Activated CD4-positive, alpha-beta memory T cell treated with anti-CD3 and anti-CD28 coated beads, Interleukin-2, amount 10 ng/mL, durations not matched to agents 7 days and 5 days (primary cell): ENCODE data around the gene SMARCB1. TPM values are rescaled to one million over a fixed set of nuclear protein-coding genes. Genes with fewer than 3 reads are reported as not detected.

ENCODE experiments used
- CTCF ChIA-PET: fragments of 350-600 bp; sonication (Branson Sonifier 250); formaldehyde crosslinking; loops from one replicate; lab custom pipeline; 2021; ENCODE audit warnings: antibody characterized with exemption, inconsistent platforms; lab: Charles Lee
- POLR2A ChIA-PET: fragments of 350-600 bp; sonication (Branson Sonifier 250); formaldehyde crosslinking; loops from one replicate; lab custom pipeline; 2021; ENCODE audit warnings: antibody characterized with exemption; lab: Charles Lee
- DNase-seq: peaks from one replicate; pipeline ENCODE4 v3.0.0-alpha.2; 2020
- H3K27ac Mint-ChIP-seq: one replicate; pipeline ENCODE4 v1.8.0; 2021; ENCODE audit warnings: mild to moderate bottlenecking, mixed read lengths
- H3K27me3 Mint-ChIP-seq: one replicate; pipeline ENCODE4 v1.8.0; 2021; ENCODE audit warnings: mixed read lengths
- H3K36me3 Mint-ChIP-seq: one replicate; pipeline ENCODE4 v1.8.0; 2021; ENCODE audit warnings: low read depth, mixed read lengths
- H3K4me1 Mint-ChIP-seq: one replicate; pipeline ENCODE4 v1.8.0; 2021; ENCODE audit warnings: mixed read lengths
- H3K4me3 Mint-ChIP-seq: one replicate; pipeline ENCODE4 v1.8.0; 2021; ENCODE audit warnings: mild to moderate bottlenecking, mixed read lengths
- H3K9me3 Mint-ChIP-seq: one replicate; pipeline ENCODE4 v1.8.0; 2021; ENCODE audit warnings: mixed read lengths
- total RNA-seq, 2 experiments: library from RNA; stranded (reverse); gene quantifications; one replicate each; pipeline ENCODE4 v1.2.3, GENCODE V29; 2021

SMARCB1 gene
- total RNA-seq, 2 experiments from 2014 or later = 65.6 to 66.9 TPM

GRCh38 chr22:23801886-23802377, 15.2 kb downstream of the SMARCB1 start:
- ChIA-PET POLR2A (no interaction called here), CTCF (no interaction called here)
- Mint-ChIP-seq H3K4me3 (no peak overlapping the region), H3K27me3 (no peaks in the 10 kb centered on the region), H3K27ac (no peak overlapping the region), H3K9me3 (no peaks in the 10 kb centered on the region), H3K4me1 (no peaks in the 10 kb centered on the region), H3K36me3 (peaks cover 53% of the 10 kb centered on the region)
- DNase-seq = no peak

- POLR2A ChIA-PET = no interaction called here
- Mint-ChIP-seq H3K4me1 (no peaks in the 10 kb centered on the region), H3K4me3 (no peak overlapping the region), H3K27ac (no peak overlapping the region), H3K9me3 (no peaks in the 10 kb centered on the region), H3K36me3 (peaks cover 54% of the 10 kb centered on the region), H3K27me3 (no peaks in the 10 kb centered on the region)
- DNase-seq = no peak
- CTCF ChIA-PET = no interaction called here
These were observed 16.4 kb downstream of the SMARCB1 start for GRCh38 chr22:23803001-23803819.

GRCh38 chr22:23804781-23805291, 18.1 kb downstream of the SMARCB1 start:
- no peaks in the 10 kb centered on the region for H3K4me1 Mint-ChIP-seq
- H3K4me3 Mint-ChIP-seq = no peak overlapping the region
- no peaks in the 10 kb centered on the region for H3K9me3 Mint-ChIP-seq
- peaks cover 52% of the 10 kb centered on the region for H3K36me3 Mint-ChIP-seq
- ChIA-PET CTCF (no interaction called here), POLR2A (no interaction called here)
- H3K27ac Mint-ChIP-seq = no peak overlapping the region
- H3K27me3 Mint-ChIP-seq = no peaks in the 10 kb centered on the region
- DNase-seq = no peak

GRCh38 chr22:23806837-23807236, 20.1 kb downstream of the SMARCB1 start:
- H3K4me3 Mint-ChIP-seq = no peak overlapping the region
- H3K27ac Mint-ChIP-seq = no peak overlapping the region
- no peaks in the 10 kb centered on the region for H3K9me3 Mint-ChIP-seq
- H3K36me3 Mint-ChIP-seq = peaks cover 44% of the 10 kb centered on the region
- H3K4me1 Mint-ChIP-seq = peaks cover 2% of the 10 kb centered on the region
- ChIA-PET POLR2A (no interaction called here), CTCF (no interaction called here)
- H3K27me3 Mint-ChIP-seq = no peaks in the 10 kb centered on the region
- DNase-seq = no peak

GRCh38 chr22:23812378-23812777, 25.6 kb downstream of the SMARCB1 start:
- H3K36me3 Mint-ChIP-seq = peaks cover 25% of the 10 kb centered on the region
- ChIA-PET POLR2A (interaction anchor here (1.1 to 2.0 kb wide), 2 partner anchors 9 to 24 kb away, joined by 3 to 9 read pairs; no protein-coding TSS in a partner anchor), CTCF (interaction anchor here (1.0 to 1.1 kb wide), 2 partner anchors 9 to 37 kb away, joined by 4 read pairs; no protein-coding TSS in a partner anchor)
- DNase-seq = no peak
- no peaks in the 10 kb centered on the region for H3K9me3 Mint-ChIP-seq
- H3K27ac Mint-ChIP-seq = no peak overlapping the region
- peaks cover 5% of the 10 kb centered on the region for H3K4me1 Mint-ChIP-seq
- no peak overlapping the region for H3K4me3 Mint-ChIP-seq
- H3K27me3 Mint-ChIP-seq = no peaks in the 10 kb centered on the region

- CTCF ChIA-PET = no interaction called here
- Mint-ChIP-seq H3K9me3 (no peaks in the 10 kb centered on the region), H3K27ac (no peak overlapping the region)
These were observed 28.9 kb downstream of the SMARCB1 start for GRCh38 chr22:23815541-23816155.

GRCh38 chr22:23816156-23816976, 29.6 kb downstream of the SMARCB1 start:
- no peak for DNase-seq
- H3K27me3 Mint-ChIP-seq = no peaks in the 10 kb centered on the region
- H3K4me3 Mint-ChIP-seq = no peak overlapping the region
- H3K27ac Mint-ChIP-seq = no peak overlapping the region
- H3K36me3 Mint-ChIP-seq = peaks cover 43% of the 10 kb centered on the region
- CTCF ChIA-PET = no interaction called here
- POLR2A ChIA-PET = no interaction called here
- no peaks in the 10 kb centered on the region for H3K9me3 Mint-ChIP-seq
- peaks cover 25% of the 10 kb centered on the region for H3K4me1 Mint-ChIP-seq

More at GRCh38 chr22:23815541-23816155, 28.9 kb downstream of the SMARCB1 start:
- Mint-ChIP-seq H3K36me3 (peaks cover 42% of the 10 kb centered on the region), H3K4me1 (peaks cover 19% of the 10 kb centered on the region), H3K27me3 (no peaks in the 10 kb centered on the region), H3K4me3 (no peak overlapping the region)
- POLR2A ChIA-PET = no interaction called here
- no peak for DNase-seq

GRCh38 chr22:23817146-23817545, 30.4 kb downstream of the SMARCB1 start:
- ChIA-PET CTCF (interaction anchor here (0.7 kb wide), 1 partner anchor 23 kb away, joined by 3 read pairs; no protein-coding TSS in a partner anchor), POLR2A (interaction anchor here (0.7 kb wide), 1 partner anchor 61 kb away, joined by 3 read pairs; no protein-coding TSS in a partner anchor)
- no peak for DNase-seq
- Mint-ChIP-seq H3K27ac (peak overlapping the region; percentile 23), H3K27me3 (no peaks in the 10 kb centered on the region), H3K4me3 (no peak overlapping the region), H3K9me3 (no peaks in the 10 kb centered on the region), H3K36me3 (peaks cover 46% of the 10 kb centered on the region), H3K4me1 (peaks cover 29% of the 10 kb centered on the region)

GRCh38 chr22:23818541-23818940, 31.8 kb downstream of the SMARCB1 start:
- Mint-ChIP-seq H3K36me3 (peaks cover 56% of the 10 kb centered on the region), H3K9me3 (no peaks in the 10 kb centered on the region), H3K4me1 (peaks cover 36% of the 10 kb centered on the region), H3K4me3 (no peak overlapping the region), H3K27ac (no peak overlapping the region), H3K27me3 (no peaks in the 10 kb centered on the region)
- POLR2A ChIA-PET = no interaction called here
- DNase-seq = no peak
- CTCF ChIA-PET = no interaction called here

- H3K36me3 Mint-ChIP-seq = peaks cover 67% of the 10 kb centered on the region
- CTCF ChIA-PET = interaction anchor here (0.7 to 1.8 kb wide), 7 partner anchors 9 to 239 kb away, joined by 3 to 6 read pairs (median 4); partner anchors contain the start of genes MIF and SLC2A11
- peak; percentile 67 for DNase-seq
- POLR2A ChIA-PET = interaction anchor here (0.8 to 3.2 kb wide), 8 partner anchors 9 to 74 kb away, joined by 4 to 14 read pairs (median 4); partner anchors contain the start of genes CHCHD10, MIF, SLC2A11 and SMARCB1
- no peaks in the 10 kb centered on the region for H3K27me3 Mint-ChIP-seq
- H3K27ac Mint-ChIP-seq = peak overlapping the region; percentile 91
- no peaks in the 10 kb centered on the region for H3K9me3 Mint-ChIP-seq
- no peak overlapping the region for H3K4me3 Mint-ChIP-seq
- peaks cover 44% of the 10 kb centered on the region for H3K4me1 Mint-ChIP-seq
These were observed 34.0 kb downstream of the SMARCB1 start for GRCh38 chr22:23820748-23821211.

- DNase-seq = no peak
- ChIA-PET CTCF (no interaction called here), POLR2A (interaction anchor here (1.3 to 3.2 kb wide), 3 partner anchors 10 to 55 kb away, joined by 5 to 14 read pairs (median 9); partner anchors contain the start of genes CHCHD10 and SMARCB1)
- Mint-ChIP-seq H3K4me1 (peaks cover 49% of the 10 kb centered on the region), H3K4me3 (no peak overlapping the region), H3K9me3 (no peaks in the 10 kb centered on the region), H3K27me3 (no peaks in the 10 kb centered on the region), H3K36me3 (peaks cover 66% of the 10 kb centered on the region), H3K27ac (peak overlapping the region; percentile 62)
These were observed 35.4 kb downstream of the SMARCB1 start for GRCh38 chr22:23822101-23822671.

- Mint-ChIP-seq H3K27ac (peak overlapping the region; percentile 22), H3K9me3 (no peaks in the 10 kb centered on the region), H3K27me3 (no peaks in the 10 kb centered on the region), H3K36me3 (peaks cover 63% of the 10 kb centered on the region), H3K4me3 (no peak overlapping the region), H3K4me1 (peaks cover 51% of the 10 kb centered on the region)
- CTCF ChIA-PET = no interaction called here
- no peak for DNase-seq
- POLR2A ChIA-PET = no interaction called here
These were observed 36.6 kb downstream of the SMARCB1 start for GRCh38 chr22:23823331-23823791.
